ENCODE data around the gene PLXDC2.

Gene PLXDC2

GRCh38 chr10:19817231-19817933 is 1.1 kb downstream of the PLXDC2 start:
- no peak for DNase-seq

- DNase-seq = no peak
Measured at GRCh38 chr10:19818876-19819275, 2.6 kb downstream of the PLXDC2 start.

GRCh38 chr10:19819419-19820033 is 3.3 kb downstream of the PLXDC2 start:
- DNase-seq = peak; percentile 2

DNA sequence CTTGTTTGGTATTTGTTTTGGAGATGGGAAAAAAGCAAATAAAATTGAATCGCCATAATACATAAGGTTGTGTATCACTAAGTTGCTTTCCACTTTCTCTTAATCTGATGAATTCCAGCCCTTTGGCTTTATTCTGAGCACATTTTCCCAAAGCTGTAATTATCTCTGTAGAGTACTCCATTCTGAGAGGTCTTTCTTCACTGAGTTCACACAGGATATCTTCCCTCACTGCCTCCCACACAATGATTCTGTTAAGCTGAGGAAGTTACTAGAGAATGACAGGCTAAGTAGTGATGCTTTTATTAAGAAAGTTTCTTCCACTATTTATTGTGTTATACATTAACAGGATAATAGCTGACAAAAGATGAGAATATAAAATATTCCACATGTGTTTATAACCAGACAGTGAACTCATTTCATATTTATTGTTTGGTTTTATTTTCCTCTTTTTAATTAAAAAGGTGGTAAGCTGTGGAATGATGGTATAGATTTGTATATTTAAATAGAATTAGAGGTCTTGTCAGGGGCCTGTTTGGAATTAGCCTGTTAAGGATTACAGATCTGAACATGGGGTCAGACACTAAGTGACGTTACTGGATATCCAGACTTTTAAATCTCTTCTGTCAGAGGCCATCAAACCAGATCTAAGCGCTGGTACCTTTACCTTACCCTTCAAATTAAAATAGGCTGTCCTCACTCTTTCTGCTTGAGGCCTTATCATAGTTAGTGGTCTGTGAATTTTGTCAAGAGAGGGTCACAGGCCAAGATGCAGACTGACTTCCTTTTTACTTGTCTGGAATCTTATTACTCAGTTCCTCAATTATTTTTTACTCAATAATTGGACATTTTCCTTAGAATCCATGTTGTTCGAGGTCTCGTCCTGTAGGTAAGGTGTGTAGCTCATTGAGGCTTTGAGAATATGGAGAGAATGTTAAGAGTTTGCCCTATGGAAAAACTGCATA is 8.4 kb downstream of the PLXDC2 start:
- no peak for DNase-seq

DNA sequence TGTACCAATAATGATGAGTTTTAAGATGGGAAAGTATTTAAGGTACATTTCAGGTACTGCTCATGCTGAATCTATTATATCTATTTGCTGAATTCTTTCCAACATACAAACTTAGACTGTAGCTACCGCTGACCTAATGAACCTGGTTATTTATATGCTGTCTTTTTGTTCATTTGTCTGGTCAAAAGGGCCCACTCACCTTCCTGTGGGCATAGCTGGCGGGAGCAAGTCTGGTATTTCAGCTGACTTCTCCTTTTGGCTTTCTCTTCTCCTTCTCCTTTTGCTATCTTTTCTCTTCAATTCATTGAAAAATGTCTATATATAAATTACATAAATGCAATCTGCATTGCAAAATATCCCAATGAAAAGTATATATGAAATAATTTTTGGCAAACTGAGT is 9.5 kb downstream of the PLXDC2 start:
- no peak for DNase-seq

DNA sequence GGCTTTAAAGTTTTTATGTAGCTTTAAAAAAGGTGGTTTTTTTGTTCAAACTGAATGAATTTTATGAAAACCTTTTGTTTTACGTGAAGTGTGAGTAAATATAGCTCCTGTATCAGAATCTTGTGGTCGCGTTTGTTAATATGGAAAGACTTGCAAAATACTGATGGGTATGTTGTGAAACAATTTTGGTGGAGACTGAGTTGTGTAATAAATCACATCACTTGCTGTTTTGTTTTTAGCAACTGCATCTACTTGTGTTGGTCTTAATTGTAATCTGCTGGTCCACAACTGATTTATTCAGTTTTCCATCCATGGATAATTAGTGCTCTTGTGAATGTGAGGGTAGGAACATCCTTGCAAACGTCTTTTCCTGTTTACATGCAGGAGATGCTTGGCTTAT is 10.5 kb downstream of the PLXDC2 start:
- no peak for DNase-seq

DNA sequence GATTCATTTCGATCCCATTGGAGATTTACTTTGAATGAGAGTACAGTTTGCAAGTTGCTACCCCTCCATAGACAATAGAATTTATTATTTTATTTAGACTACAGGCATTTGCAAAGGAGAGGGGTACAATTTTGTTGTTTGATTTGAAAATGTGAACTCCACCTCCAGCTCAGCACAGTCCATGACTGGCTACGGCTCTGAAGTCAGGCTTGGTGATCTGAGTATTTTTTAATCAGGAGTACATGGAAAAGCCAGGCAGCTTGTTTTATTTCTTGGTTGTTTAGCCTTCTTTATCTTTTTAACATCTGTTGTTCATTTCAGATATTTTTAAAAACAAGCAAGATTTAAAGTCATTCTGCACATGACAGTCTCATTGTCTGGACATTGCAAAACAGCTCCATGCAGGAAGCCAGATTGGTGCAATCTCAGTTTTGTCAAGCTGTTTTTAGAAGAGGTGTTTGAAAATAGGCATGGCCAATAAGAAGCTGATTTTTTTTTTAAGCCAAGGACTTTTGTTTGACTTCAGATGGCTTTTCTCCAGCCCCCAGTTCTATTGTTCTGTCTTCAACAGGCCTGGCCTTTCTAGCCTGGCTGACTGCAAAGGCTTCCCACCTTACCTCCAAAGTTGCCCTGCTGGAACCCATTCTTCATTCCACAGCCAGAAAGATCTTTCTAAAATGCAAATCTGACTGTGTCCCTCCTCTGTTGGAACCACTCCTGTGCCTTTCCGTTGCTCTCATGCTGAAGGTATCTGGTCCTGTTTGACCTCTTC is 12.2 kb downstream of the PLXDC2 start:
- no peak for DNase-seq

DNA sequence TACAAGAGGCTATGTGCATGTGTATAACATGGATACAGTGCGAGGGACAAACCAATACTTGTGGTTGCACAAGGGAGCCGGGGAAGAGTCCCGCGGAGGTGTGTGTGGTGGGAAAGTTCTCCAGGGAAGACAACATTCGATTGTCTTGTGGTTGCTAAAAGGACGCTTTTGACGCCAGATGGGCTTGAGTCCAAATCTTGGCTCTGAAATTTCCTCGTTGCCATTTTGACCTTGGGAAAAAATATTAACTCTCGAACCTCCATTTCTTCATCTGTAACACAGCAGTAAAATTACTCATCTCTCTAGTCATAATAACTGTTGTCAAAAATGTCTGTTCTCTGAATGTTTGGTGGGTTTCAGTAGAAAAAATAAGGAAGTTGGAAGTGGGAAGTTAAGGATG is 16.5 kb downstream of the PLXDC2 start:
- DNase-seq = no peak

DNA sequence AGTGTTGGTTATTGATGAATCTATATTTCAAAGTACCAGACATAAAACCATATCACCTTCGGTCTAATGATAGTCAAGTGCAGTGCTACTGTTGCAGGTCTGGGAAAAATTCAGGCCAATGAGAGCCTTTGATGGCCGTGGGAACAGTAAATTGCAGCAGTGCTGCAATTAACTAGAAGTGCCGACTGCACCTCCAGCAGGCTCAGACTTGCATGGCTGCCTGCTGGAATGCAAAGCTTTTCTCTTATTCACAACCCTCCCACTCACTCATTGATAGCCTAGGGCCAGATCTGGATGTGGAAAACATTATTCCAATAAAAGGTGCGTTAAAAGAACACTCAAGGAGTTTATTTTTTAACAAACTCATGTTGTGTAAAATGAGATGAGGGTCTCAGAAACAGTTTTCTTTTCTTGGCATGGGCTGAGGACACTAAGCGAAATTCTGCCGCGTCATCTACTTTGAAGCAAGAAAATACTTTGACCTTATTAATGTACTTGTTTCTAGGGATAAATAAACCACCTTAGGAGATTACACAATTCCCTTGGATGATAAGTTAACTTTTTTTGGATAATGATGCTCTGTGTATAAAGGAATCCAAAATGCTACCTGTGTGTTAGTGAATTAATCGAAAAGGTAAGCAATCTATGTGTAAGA is 17.1 kb downstream of the PLXDC2 start:
- no peak for DNase-seq

- no peak for DNase-seq
Measured at GRCh38 chr10:19835952-19836351, 19.7 kb downstream of the PLXDC2 start.

GRCh38 chr10:19839090-19839489 is 22.9 kb downstream of the PLXDC2 start:
- DNase-seq = no peak

DNA sequence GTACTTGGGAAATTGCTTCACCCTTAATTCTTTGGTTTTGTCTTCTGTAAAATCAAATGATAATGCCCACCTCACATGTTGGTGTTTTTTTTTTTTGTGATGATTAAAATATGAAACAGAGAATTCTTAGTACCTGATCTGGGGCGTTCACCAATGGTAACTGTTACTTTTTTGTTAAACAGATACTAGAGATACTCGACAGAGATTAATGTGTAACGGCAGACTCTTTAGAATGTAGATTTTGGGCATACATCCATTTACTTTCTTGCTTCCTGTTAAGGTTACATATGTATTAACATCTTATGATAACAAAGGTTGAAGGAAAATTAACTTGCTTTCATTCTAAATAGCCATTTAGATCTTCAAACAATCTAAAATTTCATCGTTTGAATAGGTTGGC is 23.3 kb downstream of the PLXDC2 start:
- DNase-seq = no peak

GRCh38 chr10:19840776-19841175 is 24.5 kb downstream of the PLXDC2 start:
- no peak for DNase-seq

GRCh38 chr10:19843487-19843886 is 27.3 kb downstream of the PLXDC2 start:
- no peak for DNase-seq

GRCh38 chr10:19845503-19846368 is 29.5 kb downstream of the PLXDC2 start:
- no peak for DNase-seq

DNA sequence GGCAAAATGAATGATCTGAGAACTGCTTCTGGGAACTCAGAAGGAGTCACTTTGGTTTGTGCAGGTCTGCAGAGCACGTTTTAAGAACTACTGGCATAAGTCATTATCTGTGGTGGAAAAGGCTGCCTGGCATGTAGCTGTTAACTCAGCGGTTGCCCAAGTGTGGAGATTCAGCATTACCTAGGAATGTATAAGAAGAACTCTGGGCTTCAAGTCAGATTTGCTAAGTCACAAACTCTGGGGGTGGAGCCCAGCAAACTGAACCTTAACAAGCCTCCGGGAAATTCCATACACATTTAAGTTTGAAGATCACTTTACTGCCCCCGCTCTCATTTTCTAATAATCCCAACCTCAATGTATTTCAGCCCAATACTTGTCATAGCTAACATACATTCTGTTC is 31.1 kb downstream of the PLXDC2 start:
- no peak for DNase-seq

DNA sequence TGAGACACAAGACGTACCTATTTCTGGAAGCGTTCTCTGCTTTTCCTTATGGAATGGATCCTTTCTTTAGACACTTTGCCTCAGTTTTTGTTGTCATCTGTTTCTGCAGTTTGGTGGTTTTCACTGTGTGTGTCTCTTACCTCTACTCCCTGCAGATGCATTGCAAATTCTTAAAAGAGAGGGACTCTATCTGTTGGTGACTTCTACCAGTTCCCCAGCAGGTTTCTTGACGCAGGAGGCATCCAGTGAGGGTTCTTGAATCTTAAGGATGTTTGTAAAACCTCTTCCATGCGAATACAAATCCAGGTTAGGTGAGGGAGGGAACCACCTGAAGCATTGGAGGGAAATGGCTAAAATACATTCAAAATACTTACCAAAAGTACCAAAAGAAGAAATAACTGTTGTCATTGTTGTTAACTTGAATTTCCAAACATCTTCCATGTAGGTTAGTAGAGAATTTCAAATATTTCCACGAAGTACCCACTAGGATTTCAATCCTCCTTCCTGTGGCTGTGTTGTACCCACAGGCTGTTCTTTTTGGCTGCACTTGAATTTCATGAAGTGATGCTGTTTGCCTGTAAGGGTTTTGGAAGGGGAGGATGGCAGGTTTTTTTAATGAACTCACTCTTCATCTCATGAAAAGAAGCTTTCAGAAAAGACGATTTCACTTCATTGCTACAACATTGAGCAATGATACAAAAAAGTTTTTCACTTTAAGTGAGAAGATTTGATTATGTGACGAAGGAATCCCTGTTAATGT is 32.2 kb downstream of the PLXDC2 start:
- no peak for DNase-seq

DNA sequence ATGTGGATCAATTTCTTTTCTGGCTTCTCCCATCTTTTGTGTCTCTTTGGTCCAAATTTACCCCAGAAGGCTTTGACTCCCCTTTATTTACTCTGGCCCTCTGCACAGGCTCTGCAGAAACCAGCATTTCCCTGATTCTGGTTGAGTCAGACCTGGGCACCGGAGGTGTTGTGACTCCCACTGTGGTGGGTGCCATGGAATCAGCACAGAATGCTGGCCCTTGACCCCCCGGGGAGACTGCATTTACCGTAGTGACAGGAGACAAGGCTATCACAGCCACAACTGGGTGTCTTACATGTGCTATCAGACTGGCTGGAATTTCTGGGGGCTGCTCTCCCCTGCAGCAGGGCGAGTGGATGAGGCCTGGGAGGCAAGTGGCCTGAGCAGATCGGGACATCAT is 37.6 kb downstream of the PLXDC2 start:
- DNase-seq = no peak

DNA sequence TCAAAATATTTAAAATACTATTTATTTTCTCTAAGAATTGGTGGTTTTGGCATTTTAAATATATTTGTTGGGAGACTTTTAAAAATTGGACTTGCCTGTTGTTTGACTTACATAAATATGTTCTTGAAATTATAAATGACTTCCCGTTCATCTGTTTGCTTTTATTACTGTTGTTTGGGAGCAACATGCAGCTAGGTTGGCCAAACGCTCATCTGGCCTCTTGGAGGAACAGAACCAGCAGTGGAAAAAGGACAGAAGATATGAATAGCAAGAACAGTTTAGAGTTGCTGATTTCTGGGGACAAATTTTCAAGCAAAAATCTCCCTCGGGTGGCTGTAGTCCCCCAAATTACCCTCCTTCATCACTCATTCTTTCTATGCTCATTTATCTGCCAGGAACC is 41.6 kb downstream of the PLXDC2 start:
- no peak for DNase-seq

DNA sequence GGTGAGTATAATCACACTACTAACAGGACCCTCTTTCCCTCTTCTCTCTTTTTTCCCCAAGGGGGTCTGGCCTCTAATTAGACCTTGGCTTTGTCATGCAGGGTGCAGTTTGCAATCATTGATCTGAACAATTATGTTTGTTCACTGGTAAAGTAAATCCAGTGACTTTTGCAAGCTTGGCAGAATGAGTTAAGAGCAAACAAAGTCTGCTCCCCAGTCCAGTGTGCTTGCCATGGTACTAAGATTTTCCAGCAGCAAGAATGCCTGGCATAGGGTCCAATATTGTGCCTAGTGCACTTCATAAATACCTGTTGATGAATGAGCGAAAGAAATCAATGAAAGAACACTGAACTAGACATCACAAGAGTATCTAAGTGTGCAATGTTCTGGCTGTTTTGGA is 43.9 kb downstream of the PLXDC2 start:
- DNase-seq = no peak
